Sigmoid colon (tissue), 4 donors: Measurements from ENCODE around the gene CXCL11.

ENCODE experiments used
- CTCF ChIP-seq, 4 experiments: fragments of 450-650 bp in 3 of 4; fragments of 200-600 bp in 1 of 4; IDR thresholded peaks; one replicate each; pipeline ENCODE4 v1.5.1; 2016 to 2019; ENCODE audit warnings: antibody characterized with exemption in 4 of 4, mild to moderate bottlenecking in 3 of 4, moderate library complexity in 2 of 4
- EP300 ChIP-seq, 4 donors: sonication (generic); formaldehyde crosslinking; IDR thresholded peaks; one replicate each; pipeline ENCODE4 v1.6.1; 2017; ENCODE audit warnings: antibody characterized with exemption in 4 of 4
- POLR2A ChIP-seq, 2 donors: fragments of 450-650 bp; IDR thresholded peaks; one replicate each; pipeline ENCODE4 v1.6.1; 2016; ENCODE audit warnings: antibody characterized with exemption in 2 of 2, mild to moderate bottlenecking in 2 of 2, moderate library complexity in 2 of 2

GRCh38 chr4:76003620-76004019 lies 32.2 kb downstream of the CXCL11 start:
- TF ChIP-seq POLR2A (IDR thresholded peaks at IDR 0.05): no peak
- TF ChIP-seq CTCF (IDR thresholded peaks at IDR 0.05): no peak
- no peak for TF ChIP-seq EP300 (IDR thresholded peaks at IDR 0.05)
